Measurements from ENCODE around the gene TNFAIP8L1.
"Not testable (repeated sequence)": the region's sequence is repeated elsewhere in the genome, so short reads cannot be mapped to it uniquely, and the experiment has no call there.

TNFAIP8L1 gene

DNA sequence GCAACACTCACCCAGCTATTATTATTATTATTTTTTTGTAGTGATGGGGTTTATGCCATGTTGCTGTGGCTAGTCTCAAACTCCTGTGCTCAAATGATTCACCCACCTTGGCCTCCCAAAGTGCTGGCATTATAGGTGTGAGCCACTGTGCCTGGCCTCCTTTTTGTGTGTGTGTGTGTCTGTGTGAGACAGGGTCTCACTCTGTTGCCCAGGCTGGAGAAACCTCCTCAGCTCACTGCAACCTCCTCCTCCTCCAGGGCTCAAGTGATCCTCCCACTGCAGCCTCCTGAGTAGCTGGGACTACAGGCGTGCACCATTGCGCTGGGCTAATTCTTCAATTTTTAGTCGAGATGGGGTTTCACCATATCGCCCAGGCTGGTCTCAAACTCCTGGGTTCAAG is 34.4 kb downstream of the TNFAIP8L1 start:
- in situ Hi-C loops (cut with MboI; ENCODE audit: low sequenced_read_pairs, unreplicated experiment): no loop called here

GRCh38 chr19:4675346-4675745 is 36.0 kb downstream of the TNFAIP8L1 start:
- no peak for DNase-seq (ENCODE audit: low spot score)
- no peak for TF ChIP-seq CTCF (IDR thresholded peaks at IDR 0.05; ENCODE audit: borderline replicate concordance, control extremely low read depth, extremely low read depth, insufficient read depth, missing control alignments)
- in situ Hi-C loops (cut with MboI; ENCODE audit: low sequenced_read_pairs, unreplicated experiment): no loop called here

More for the DNA sequence above, 34.4 kb downstream of the TNFAIP8L1 start:
- no peak for TF ChIP-seq CTCF (IDR thresholded peaks at IDR 0.05; ENCODE audit: borderline replicate concordance, control extremely low read depth, extremely low read depth, insufficient read depth, missing control alignments)
- DNase-seq (ENCODE audit: low spot score): no peak

DNA sequence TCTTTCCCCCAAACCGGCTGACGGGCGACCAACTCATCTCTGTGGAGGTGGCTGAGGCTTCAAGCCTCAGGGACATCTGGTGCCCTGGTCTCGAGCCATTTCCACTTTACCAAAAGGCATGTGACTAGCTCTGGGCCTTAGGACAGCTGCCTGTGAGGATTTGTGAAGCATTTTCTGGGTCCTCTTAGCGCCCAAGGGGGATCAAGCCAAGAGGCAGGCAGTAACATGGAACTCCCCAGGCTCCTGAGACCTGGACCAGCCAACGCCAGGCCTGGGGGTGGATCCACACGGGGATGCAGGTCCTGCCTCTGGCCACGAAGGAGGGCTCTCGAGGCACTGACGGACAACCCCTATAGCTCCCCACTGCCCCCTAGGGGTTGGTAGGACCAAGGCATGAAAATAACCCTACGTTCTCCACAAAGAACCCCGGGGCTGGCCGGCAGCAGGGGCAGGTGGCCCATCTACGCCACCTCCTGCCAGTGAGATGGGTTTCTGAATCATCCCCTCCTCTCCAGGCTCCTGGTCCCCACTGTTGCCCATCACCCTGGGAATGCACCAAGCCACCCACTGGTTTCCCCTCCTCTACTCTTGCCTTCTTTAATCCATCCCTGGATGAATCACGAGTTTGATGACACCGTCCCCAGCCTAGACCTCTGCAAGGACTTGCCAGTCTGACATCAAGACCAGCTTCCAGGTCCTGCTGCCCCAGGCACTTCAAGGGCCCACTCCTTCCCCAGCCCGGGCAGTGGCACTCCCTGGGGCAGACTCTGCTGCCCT is 37.8 kb downstream of the TNFAIP8L1 start:
- in situ Hi-C loops (cut with MboI; ENCODE audit: low sequenced_read_pairs, unreplicated experiment): no loop called here
- TF ChIP-seq CTCF (IDR thresholded peaks at IDR 0.05; ENCODE audit: borderline replicate concordance, control extremely low read depth, extremely low read depth, insufficient read depth, missing control alignments): no peak
- DNase-seq (ENCODE audit: low spot score): no peak

DNA sequence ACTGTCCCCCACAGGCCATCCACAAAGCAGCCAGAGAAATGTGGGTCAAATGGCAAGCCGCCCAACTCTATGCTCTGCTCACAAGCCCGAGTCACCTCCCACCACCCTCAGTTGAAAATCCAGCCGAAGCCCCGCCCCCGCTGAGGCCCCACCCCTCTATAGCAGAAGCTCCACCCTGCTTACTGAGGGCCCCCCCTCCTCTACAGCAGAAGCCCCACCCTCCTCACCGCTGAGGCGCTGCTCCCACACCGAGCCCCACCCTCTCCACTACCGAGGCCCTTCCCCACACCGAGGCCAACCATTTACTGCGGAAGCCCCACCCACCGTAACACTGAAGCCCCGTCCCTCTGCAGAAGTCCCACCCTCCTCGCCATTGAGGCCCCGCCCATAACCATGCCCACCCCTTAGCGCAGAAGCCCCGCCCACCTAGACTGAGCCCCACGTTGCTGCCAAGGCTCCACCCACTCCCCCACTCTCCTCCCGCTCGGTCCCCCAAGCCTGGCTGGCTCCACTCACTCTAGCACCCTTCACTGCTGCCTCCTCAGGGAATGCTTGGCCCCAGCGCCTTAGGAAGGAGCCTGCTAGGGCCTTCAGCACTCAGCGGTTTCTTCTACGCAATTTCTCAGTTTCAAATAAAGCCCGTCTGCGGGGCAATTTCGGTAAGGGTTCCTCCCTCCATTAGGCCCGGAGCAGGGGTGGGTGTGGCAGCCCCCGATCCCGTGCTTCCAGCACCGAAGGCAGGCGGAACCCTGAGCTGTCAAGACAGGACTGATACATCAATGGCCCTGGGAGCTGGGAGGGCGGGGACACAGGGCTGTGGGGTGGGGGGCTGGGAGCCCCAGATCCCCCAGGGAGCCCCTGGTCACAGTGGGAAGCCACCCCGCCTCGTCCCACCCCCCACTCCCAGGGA is 39.8 kb downstream of the TNFAIP8L1 start:
- DNase-seq (ENCODE audit: low spot score): no peak
- in situ Hi-C loops (cut with MboI; ENCODE audit: low sequenced_read_pairs, unreplicated experiment): no loop called here
- no peak for TF ChIP-seq CTCF (IDR thresholded peaks at IDR 0.05; ENCODE audit: borderline replicate concordance, control extremely low read depth, extremely low read depth, insufficient read depth, missing control alignments)

GRCh38 chr19:4680021-4680420 is 40.7 kb downstream of the TNFAIP8L1 start:
- DNase-seq (ENCODE audit: low spot score); in situ Hi-C loops (cut with MboI; ENCODE audit: low sequenced_read_pairs, unreplicated experiment): not testable (repeated sequence)

DNA sequence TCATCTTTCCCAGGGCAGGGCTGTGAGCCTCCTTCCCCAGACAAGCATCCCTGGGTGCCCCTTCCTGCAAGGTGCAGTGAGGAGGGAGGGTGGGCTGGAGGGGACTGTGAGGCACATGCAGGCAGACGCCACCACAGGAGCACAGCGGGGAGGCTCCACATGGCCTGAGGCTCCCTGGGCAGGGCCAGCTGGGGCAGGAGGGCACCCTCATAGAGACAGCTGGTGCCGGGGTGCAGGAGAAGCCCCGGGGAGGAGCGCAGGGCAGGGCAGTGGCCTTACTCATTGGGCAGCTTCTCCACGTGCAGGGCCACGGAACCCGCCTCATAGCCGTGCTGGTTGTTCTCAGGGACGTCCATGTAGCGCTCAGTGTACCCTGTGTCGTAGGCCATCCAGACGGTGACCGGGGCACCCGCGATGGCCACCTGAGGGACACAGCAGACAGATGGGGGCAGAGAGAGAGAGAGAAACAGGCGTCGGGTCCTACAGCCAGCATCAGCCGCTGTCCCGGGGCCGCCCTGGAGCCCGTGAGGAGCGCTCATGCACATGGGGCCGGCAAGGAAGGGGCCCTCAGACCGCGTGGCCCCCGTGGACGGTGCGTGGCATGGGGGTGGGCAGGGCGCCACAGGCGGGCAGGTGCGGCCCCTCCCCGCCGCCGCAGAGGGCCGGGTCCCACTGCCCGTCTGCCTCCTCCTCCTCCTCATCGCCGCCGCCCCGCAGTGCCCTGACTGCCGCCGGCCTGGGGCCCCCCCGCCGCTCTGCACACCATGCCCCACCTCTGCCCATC is 43.3 kb downstream of the TNFAIP8L1 start:
- TF ChIP-seq CTCF (IDR thresholded peaks at IDR 0.05; ENCODE audit: borderline replicate concordance, control extremely low read depth, extremely low read depth, insufficient read depth, missing control alignments): no peak
- no peak for DNase-seq (ENCODE audit: low spot score)
- in situ Hi-C loops (cut with MboI; ENCODE audit: low sequenced_read_pairs, unreplicated experiment): no loop called here

Measured in GM13976 (cell line).